HCT116 (cell line): ENCODE results near the gene SSRP1. TPM values are rescaled to one million over a fixed set of nuclear protein-coding genes. Genes with fewer than 3 reads are reported as not detected.
A peak's percentile ranks its signal among the peaks of the same experiment; 100 is the strongest.

Source experiments
- ATAC-seq: fragments of 200-7000 bp; cut with Tn5 transposase; 2 replicates; pipeline ENCODE4 v1.9.1; 2020; ENCODE audit warnings: mild to moderate bottlenecking, moderate library complexity
- BruUV-seq: library from RNA; stranded (reverse); fragments of 400-500 nt; replicated peaks from 2 replicates; lab custom pipeline; 2021; lab: Mats Ljungman, UMichigan
- CTCF ChIA-PET: fragments of 300-600 bp; sonication (Branson Sonifier 250); formaldehyde crosslinking; loops from one replicate; lab custom pipeline; 2021; ENCODE audit warnings: antibody characterized with exemption; lab: Charles Lee
- POLR2A ChIA-PET: fragments of 300-600, 350-600 bp; sonication (Branson Sonifier 250); formaldehyde crosslinking; loops from one replicate; lab custom pipeline; 2021; ENCODE audit warnings: antibody characterized with exemption; lab: Charles Lee
- RAD21 ChIA-PET, 2 experiments: fragments of 300-600 bp; sonication (Branson Sonifier 250); formaldehyde crosslinking; loops; one replicate each; lab custom pipeline; 2023; ENCODE audit warnings: low total read pairs in 2 of 2; ENCODE audit not compliant: uncharacterized antibody in 2 of 2, unreplicated experiment in 2 of 2, low non-redundant PET in 1 of 2; lab: Charles Lee
- DNase-seq: peaks from one replicate; pipeline ENCODE4 v3.0.0-alpha.2; 2010; ENCODE audit warnings: low read depth, low spot score
- H2AFZ ChIP-seq: fragments of 200-600 bp; shearing (Covaris generic), sonication (generic); 2 replicates; pipeline ENCODE4 v1.6.1; 2017; ENCODE audit warnings: low read depth, mixed run types, mixed read lengths, antibody characterized with exemption, low read length; ENCODE audit not compliant: poor library complexity, severe bottlenecking
- H3K27ac ChIP-seq: 2 replicates; pipeline ENCODE4 v1.5.1; 2012; ENCODE audit warnings: low read depth, low read length
- H3K27me3 ChIP-seq: fragments of 200-600 bp; sonication (generic); 2 replicates; pipeline ENCODE4 v1.6.1; 2016; ENCODE audit warnings: mixed run types, low read length, mixed read lengths; ENCODE audit not compliant: insufficient read depth
- H3K36me3 ChIP-seq, 2 experiments: fragments of 200-500 bp in 1 of 2; fragments of 200-600 bp in 1 of 2; sonication (Bioruptor generic) in 1 of 2; sonication (generic) in 1 of 2; 2 replicates each; pipeline versions ENCODE4 v1.5.1 to v1.6.1; 2014 to 2016; ENCODE audit warnings: low read length in 2 of 2, inconsistent platforms in 1 of 2, mixed read lengths in 1 of 2, mixed run types in 1 of 2; ENCODE audit not compliant: insufficient read depth in 2 of 2, control insufficient read depth in 1 of 2
- H3K4me1 ChIP-seq, 2 experiments: fragments of 200-600 bp in 1 of 2; sonication (generic) in 1 of 2; 2 replicates each; pipeline versions ENCODE4 v1.5.1 to v1.6.1; 2012 to 2017; ENCODE audit warnings: low read length in 2 of 2, inconsistent platforms in 1 of 2, mild to moderate bottlenecking in 1 of 2, mixed read lengths in 1 of 2, mixed run types in 1 of 2, moderate library complexity in 1 of 2; ENCODE audit not compliant: insufficient read depth in 2 of 2, control insufficient read depth in 1 of 2
- H3K4me2 ChIP-seq: fragments of 200-600 bp; sonication (generic); 2 replicates; pipeline ENCODE4 v1.6.1; 2017; ENCODE audit warnings: mixed run types, low read length, mixed read lengths
- H3K4me3 ChIP-seq, 2 experiments: fragments of 200-600 bp in 1 of 2; sonication (generic) in 1 of 2; replicated peaks in 1 of 2; 2 replicates each; pipeline ENCODE4 v1.5.1; 2011 to 2016; ENCODE audit warnings: low read length in 2 of 2, control low read depth in 1 of 2, low read depth in 1 of 2, mild to moderate bottlenecking in 1 of 2, mixed read lengths in 1 of 2, mixed run types in 1 of 2
- H3K79me2 ChIP-seq: fragments of 200-600 bp; sonication (generic); 2 replicates; pipeline ENCODE4 v1.6.1; 2017; ENCODE audit warnings: mild to moderate bottlenecking, mixed run types, low read length, moderate library complexity, mixed read lengths; ENCODE audit not compliant: insufficient read depth
- H3K9ac ChIP-seq: fragments of 200-600 bp; sonication (generic); 2 replicates; pipeline ENCODE4 v1.6.1; 2016; ENCODE audit warnings: low read length, mixed read lengths
- H3K9me2 ChIP-seq: fragments of 200-600 bp; sonication (generic), shearing (Covaris generic); 2 replicates; pipeline ENCODE4 v1.6.1; 2017; ENCODE audit warnings: mixed run types, mild to moderate bottlenecking, moderate library complexity; ENCODE audit not compliant: insufficient read depth
- H3K9me3 ChIP-seq, 2 experiments: fragments of 200-500 bp in 1 of 2; fragments of 200-600 bp in 1 of 2; sonication (Bioruptor generic) in 1 of 2; sonication (generic) in 1 of 2; 2 replicates each; pipeline ENCODE4 v1.6.1; 2014 to 2017; ENCODE audit warnings: low read length in 2 of 2, mixed read lengths in 2 of 2, inconsistent platforms in 1 of 2, low read depth in 1 of 2, mild to moderate bottlenecking in 1 of 2, mixed run types in 1 of 2, moderate library complexity in 1 of 2; ENCODE audit not compliant: control insufficient read depth in 1 of 2, insufficient read depth in 1 of 2
- H4K20me1 ChIP-seq: fragments of 200-600 bp; sonication (generic), shearing (Covaris generic); 2 replicates; pipeline ENCODE4 v1.6.1; 2017; ENCODE audit warnings: mixed run types, mild to moderate bottlenecking, moderate library complexity; ENCODE audit not compliant: insufficient read depth
- CTCF ChIP-seq, 3 experiments: fragments of 200-600 bp in 1 of 3; sonication (generic) in 1 of 3; IDR thresholded peaks in 2 of 3; conservative IDR thresholded peaks in 1 of 3; 2 replicates each; pipeline ENCODE4 v1.5.1; 2012 to 2017; ENCODE audit warnings: low read depth in 2 of 3, low read length in 2 of 3, antibody characterized with exemption in 1 of 3, borderline replicate concordance in 1 of 3, control low read depth in 1 of 3, mild to moderate bottlenecking in 1 of 3, mixed read lengths in 1 of 3, mixed run types in 1 of 3, moderate library complexity in 1 of 3; ENCODE audit not compliant: insufficient read depth in 1 of 3
- MAX ChIP-seq: IDR thresholded peaks from 2 replicates; pipeline ENCODE4 v1.6.1; 2012
- RAD21 ChIP-seq: IDR thresholded peaks from 2 replicates; pipeline ENCODE4 v1.6.1; 2012; ENCODE audit warnings: low read depth, mild to moderate bottlenecking
- REST ChIP-seq: IDR thresholded peaks from 2 replicates; pipeline ENCODE4 v1.6.1; 2012; ENCODE audit warnings: low read depth
- intact Hi-C: fragments of 100-400 bp; cut with micrococcal nuclease; formaldehyde crosslinking; loops from 2 replicates; pipeline ENCODE4 v1.10.0; 2022
- total RNA-seq: library from RNA; stranded (reverse); gene quantifications from one replicate; pipeline ENCODE4 v1.2.1, GENCODE V29; 2021; ENCODE audit not compliant: unreplicated experiment

The SSRP1 gene
- total RNA-seq, 1 experiment from 2014 or later, result 260 TPM

GRCh38 chr11:57341250-57341808 is 5.6 kb upstream of the SSRP1 start:
- Histone ChIP-seq H3K9me2 (no peaks in the 10 kb centered on the region), H3K4me3 (no peak overlapping the region)
- intact Hi-C loops, result no loop called here

GRCh38 chr11:57340039-57340615 is 4.4 kb upstream of the SSRP1 start:
- BruUV-seq, result no TSS peak
- CTCF ChIA-PET, result interaction anchor here (1.2 kb wide), 1 partner anchor 13 kb away, joined by 3 read pairs; no protein-coding TSS in a partner anchor
- no peak overlapping the region for H3K4me3 ChIP-seq

More at GRCh38 chr11:57341250-57341808, 5.6 kb upstream of the SSRP1 start:
- no peak for TF ChIP-seq MAX
- CTCF ChIA-PET, result no interaction called here
- Histone ChIP-seq H3K36me3 (no peaks in the 10 kb centered on the region), H2AFZ (no peak overlapping the region), H3K9me3 (no peaks in the 10 kb centered on the region), H3K9ac (no peak overlapping the region), H3K27ac (no peak overlapping the region), H3K4me1 (peaks cover 2 to 14% of the 10 kb centered on the region in 2 experiments; a peak in 3 of 4 replicates), H4K20me1 (no peaks in the 10 kb centered on the region), H3K4me2 (no peak overlapping the region), H3K27me3 (no peaks in the 10 kb centered on the region), H3K79me2 (no peaks in the 10 kb centered on the region)
- RAD21 ChIA-PET, result no interaction called here
- BruUV-seq, result no TSS peak
- POLR2A ChIA-PET, result no interaction called here
- ATAC-seq (no peak), DNase-seq (no peak)

More at GRCh38 chr11:57340039-57340615, 4.4 kb upstream of the SSRP1 start:
- Histone ChIP-seq H3K9me2 (no peaks in the 10 kb centered on the region), H3K36me3 (no peaks in the 10 kb centered on the region), H3K9ac (no peak overlapping the region), H3K4me2 (no peak overlapping the region), H3K9me3 (no peaks in the 10 kb centered on the region), H3K4me1 (peaks cover 6 to 9% of the 10 kb centered on the region in 2 experiments; a peak in 3 of 4 replicates), H4K20me1 (no peaks in the 10 kb centered on the region), H3K27ac (no peak overlapping the region), H3K79me2 (peaks cover 4% of the 10 kb centered on the region), H3K27me3 (no peaks in the 10 kb centered on the region), H2AFZ (no peak overlapping the region)
- TF ChIP-seq CTCF (IDR thresholded peaks at IDR 0.05 in 2 of 3, conservative IDR thresholded peaks at IDR 0.05 in 1 of 3; ENCODE audit: borderline replicate concordance in 1 of 3, insufficient read depth in 1 of 3, low read depth in 2 of 3, low read length in 2 of 3) (peak; percentile 22 to 36 (median 32); a peak in 4 of 6 replicates), REST (no peak), RAD21 (peak; percentile 52)
- DNase-seq (no peak), ATAC-seq (peak; percentile 51)
- ChIA-PET RAD21 (no interaction called here), POLR2A (no interaction called here)
- intact Hi-C loops, result no loop called here
